GM21447 (cell line): ENCODE measurements around the gene RAB15.

Experiments
- ATAC-seq: cut with Tn5 transposase; IDR thresholded peaks from one replicate; pipeline ENCODE4 v1.9.1; 2021; ENCODE audit not compliant: unreplicated experiment

The RAB15 gene

GRCh38 chr14:64939817-64940190, 32.3 kb downstream of the RAB15 start:
- no peak for ATAC-seq

GRCh38 chr14:64938972-64939816, 32.9 kb downstream of the RAB15 start:
- ATAC-seq: no peak

- ATAC-seq: no peak
Measured at GRCh38 chr14:64937821-64938193, 34.3 kb downstream of the RAB15 start.

GRCh38 chr14:64937171-64937820, 34.8 kb downstream of the RAB15 start:
- no peak for ATAC-seq

GRCh38 chr14:64935508-64935907, 36.6 kb downstream of the RAB15 start:
- no peak for ATAC-seq

- ATAC-seq: no peak
Measured at GRCh38 chr14:64934338-64934929, 37.7 kb downstream of the RAB15 start.

GRCh38 chr14:64932231-64932630, 39.9 kb downstream of the RAB15 start:
- no peak for ATAC-seq

- no peak for ATAC-seq
Measured at GRCh38 chr14:64931123-64931522, 41.0 kb downstream of the RAB15 start.

- ATAC-seq: no peak
Measured at GRCh38 chr14:64930085-64930843, 41.9 kb downstream of the RAB15 start.

GRCh38 chr14:64929014-64929359, 43.1 kb downstream of the RAB15 start:
- no peak for ATAC-seq

GRCh38 chr14:64928239-64929013, 43.7 kb downstream of the RAB15 start:
- ATAC-seq: peak; percentile 84

GRCh38 chr14:64927031-64927430, 45.1 kb downstream of the RAB15 start:
- no peak for ATAC-seq

- no peak for ATAC-seq
Measured at GRCh38 chr14:64926398-64926995, 45.6 kb downstream of the RAB15 start.

GRCh38 chr14:64923015-64923414, 49.1 kb downstream of the RAB15 start:
- ATAC-seq: no peak

GRCh38 chr14:64920465-64920864, 51.7 kb downstream of the RAB15 start:
- ATAC-seq: no peak

- ATAC-seq: no peak
Measured at GRCh38 chr14:64919618-64920017, 52.5 kb downstream of the RAB15 start.

GRCh38 chr14:64919215-64919614, 52.9 kb downstream of the RAB15 start:
- no peak for ATAC-seq

- ATAC-seq: no peak
Measured at GRCh38 chr14:64918216-64918615, 53.9 kb downstream of the RAB15 start.

GRCh38 chr14:64915797-64916196, 56.3 kb downstream of the RAB15 start:
- no peak for ATAC-seq

GRCh38 chr14:64915029-64915424, 57.1 kb downstream of the RAB15 start:
- no peak for ATAC-seq
